HG03469 (cell line): ENCODE data around the gene DIP2B.
"Not testable (repeated sequence)": the region's sequence is repeated elsewhere in the genome, so short reads cannot be mapped to it uniquely, and the experiment has no call there.

Source experiments
- ATAC-seq: cut with Tn5 transposase; IDR thresholded peaks from one replicate; pipeline ENCODE4 v1.9.1; 2021; ENCODE audit warnings: mild to moderate bottlenecking, moderate library complexity, moderate number of reproducible peaks; ENCODE audit not compliant: unreplicated experiment

Gene DIP2B

DNA sequence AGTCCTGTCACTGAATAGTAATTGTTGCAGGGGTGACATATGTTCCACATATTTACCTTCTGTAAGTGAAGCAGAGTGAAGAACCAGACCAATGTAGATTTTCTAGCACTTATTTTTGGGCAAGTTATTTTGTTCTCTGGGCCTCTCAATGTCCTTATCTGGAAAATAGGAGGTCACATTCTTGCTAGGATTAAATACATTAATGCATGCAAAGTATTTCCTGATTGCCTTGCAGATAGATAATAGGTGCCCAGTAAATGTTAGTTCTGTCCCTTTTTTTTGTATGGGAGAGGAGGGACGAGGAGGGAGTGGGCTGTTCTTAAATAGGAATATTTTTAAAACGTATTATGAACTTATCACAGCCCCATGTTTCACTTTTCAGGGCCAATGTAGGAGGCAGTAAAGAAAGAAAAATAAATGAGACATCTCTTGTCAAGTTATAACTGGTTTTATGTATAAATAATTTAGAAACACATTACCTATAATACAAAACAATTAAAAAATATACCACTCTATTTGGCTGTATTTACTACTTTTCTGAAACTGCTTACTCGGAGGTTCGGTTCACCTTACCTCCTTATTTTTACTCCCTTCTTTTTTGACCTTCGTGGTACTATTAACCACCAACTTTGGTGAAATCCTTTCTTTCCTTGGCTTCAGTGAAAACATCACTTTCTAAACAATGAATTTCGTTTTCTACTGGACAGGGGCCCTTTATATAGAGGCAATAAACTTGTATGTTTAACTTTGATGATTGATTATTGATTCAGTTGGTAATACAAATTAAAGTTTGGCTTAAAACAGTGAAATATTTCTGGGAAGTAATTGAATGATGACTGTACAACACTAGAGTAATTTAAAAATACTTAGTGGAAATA is 41.9 kb downstream of the DIP2B start:
- no peak for ATAC-seq

DNA sequence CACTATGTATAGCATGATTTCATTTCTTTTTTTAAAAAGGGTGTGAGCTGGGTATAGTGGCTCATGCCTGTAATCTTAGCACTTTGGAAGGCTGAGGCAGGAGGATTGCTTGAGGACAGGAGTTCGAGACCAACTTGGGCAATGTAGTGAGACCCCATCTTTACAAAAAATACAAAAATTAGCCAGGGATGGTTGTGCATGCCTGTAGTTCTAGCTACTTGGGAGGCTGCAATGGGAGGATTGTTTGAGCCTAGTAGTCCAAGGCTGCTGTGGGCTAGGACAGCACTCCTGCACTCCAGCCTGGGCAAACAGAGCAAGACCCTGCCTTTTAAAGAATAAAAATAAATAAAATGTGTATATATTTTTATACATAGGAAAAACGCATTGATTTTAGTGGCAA is 43.0 kb downstream of the DIP2B start:
- ATAC-seq: no peak

DNA sequence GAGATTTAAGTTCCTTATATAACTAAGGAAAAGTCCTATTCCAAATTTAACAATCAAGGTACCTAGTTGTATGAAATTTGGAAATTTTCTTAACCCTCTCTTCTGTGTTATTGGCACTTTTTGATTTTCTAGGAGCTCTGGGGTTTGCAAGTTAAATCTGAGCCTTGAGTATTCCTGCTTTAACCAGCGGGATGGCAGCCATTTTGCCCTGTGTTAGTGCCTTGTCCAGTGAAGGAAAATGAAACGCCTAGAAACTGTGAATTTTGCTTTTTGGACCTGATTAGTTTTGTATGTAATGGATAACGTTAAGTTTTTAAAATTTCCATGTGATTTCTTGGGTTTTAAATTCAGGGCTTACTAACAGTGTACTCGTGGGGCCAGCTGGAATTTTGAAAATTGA is 45.1 kb downstream of the DIP2B start:
- no peak for ATAC-seq

DNA sequence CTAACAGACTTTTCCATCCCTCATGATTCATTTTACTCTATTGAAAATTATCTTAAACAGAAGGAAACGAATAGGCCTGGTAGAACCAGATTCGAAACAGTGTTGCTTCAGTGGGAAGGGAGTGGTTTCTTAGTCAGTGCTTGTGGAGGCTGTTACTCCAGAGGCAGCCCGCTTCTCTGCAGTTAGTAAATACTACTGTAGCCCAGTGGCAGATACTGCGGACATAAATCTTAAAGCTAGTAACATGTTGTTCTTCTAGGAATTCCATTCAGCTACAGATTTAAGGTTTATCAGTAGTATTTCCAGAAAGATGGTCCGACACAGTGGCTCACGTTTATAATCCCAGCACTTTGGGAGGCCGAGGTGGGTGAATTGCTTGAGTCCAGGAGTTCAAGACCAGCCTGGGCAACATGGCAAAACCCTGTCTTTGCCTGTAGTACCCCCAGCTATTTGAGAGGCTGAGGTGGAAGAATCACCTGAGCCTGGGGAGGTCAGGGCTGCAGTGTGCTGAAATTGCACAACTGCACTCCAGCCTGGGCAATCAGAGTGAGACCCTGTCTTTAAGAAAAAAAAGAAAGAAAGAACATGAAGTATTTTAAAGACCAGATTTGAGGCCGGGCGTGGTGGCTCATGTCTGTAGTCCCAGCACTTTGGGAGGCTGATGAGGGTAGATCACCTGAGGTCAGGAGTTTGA is 45.9 kb downstream of the DIP2B start:
- no peak for ATAC-seq

DNA sequence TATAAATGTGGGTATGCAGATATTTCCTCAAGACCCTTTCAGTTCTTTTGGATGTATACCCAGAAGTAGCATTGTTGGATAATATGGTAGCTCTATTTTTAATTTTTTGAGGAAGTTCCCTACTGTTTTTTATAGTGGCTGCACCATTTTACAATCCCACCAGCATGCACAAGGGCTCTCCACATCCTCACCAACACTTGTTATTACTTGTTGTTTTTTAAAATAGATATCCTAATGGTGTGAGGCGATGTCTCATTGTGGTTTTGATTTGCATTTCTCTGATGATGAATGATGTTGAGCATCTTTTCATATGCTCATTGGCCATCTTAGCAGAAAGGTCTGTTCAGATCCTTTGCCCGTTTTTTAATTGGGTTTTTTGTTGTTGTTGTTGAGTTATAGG is 47.1 kb downstream of the DIP2B start:
- no peak for ATAC-seq

DNA sequence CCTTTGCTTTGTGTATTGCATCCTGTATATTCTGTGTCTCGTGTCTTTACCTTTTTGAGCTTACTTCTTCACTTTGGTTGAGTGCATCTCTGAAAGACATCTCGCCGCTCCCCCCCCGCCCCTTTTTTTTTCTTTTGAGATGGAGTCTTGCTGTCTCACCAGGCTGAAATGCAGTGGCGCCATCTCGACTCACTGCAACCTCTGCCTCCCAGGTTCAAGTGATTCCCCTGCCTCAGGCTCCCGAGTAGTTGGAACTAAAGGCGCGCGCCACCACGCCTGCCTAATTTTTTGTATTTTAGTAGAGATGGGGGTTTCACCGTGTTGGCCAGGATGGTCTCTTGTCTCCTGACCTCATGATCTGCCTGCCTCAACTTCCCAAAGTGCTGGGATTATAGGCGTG is 49.9 kb downstream of the DIP2B start:
- no peak for ATAC-seq

DNA sequence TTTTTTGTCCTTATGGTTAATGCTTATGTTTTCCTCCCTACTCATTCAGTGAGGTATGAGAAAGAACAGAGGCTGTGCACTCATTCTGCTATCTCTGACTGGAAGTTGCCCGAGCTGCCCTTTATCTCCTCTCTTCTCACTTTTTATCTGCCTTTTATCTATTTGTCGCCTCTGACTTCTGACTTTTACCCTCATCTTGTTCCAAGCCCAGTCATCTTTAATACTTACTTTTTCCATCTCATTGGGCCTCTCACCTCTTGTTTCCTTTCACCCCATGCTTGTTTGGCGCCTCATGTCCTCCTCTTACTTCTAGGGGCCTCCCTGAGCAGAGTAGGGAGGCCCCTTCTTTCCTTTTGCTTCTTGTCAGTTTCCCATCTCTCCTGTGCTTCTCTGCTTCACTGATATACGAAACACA is 50.7 kb downstream of the DIP2B start:
- ATAC-seq: no peak

DNA sequence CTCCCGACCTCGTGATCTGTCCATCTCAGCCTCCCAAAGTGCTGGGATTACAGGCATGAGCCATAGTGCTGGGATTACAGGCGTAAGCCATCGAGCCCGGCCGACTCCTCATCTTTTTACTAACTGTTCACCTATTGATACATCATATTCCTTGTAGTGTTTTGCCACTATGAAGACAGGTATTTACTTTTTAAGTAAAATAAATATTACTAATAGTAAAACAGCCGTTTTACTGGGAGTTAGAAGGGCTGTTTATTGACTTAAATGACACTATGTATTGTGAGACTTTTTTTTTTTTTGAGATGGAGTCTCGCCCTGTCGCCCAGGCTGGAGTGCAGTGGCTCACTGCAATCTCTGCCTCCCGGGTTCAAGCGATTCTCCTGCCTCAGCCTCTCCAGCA is 51.5 kb downstream of the DIP2B start:
- ATAC-seq: no peak

DNA sequence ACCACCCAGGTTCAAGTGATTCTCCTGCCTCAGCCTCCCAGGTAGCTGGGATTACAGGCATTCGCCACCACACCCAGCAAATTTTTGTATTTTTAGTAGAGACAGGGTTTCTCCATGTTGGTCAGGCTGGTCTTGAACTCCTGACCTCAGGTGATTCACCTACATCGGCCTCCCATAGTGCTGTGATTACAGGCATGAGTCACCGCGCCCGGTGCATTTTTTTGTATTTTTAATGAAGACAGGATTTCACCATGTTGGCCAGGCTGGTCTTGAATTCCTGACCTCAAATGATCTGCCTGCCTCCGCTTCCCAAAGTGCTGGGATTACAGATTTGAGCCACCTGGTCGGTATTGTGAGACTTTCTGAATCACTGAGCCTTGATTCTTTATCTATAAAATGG is 52.0 kb downstream of the DIP2B start:
- not testable (repeated sequence) for ATAC-seq

DNA sequence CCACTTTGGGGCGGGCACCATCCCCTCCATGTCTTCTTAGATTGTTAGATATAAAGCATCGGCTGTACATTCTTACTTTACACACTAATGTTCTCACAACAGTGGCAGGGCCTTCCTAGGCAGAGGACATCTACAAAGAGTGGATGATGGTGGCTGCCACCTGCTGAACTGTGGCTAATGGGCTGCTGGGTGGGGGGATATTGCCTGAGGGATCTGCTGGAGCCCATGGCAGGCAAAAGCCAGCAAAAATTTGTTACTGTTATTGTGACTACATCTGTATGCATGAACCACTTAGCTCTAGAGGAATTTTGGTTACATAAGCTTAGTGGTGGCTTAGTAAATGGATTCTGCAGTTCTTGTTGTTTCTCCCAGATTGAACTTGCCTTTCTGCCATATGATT is 52.6 kb downstream of the DIP2B start:
- ATAC-seq: no peak

DNA sequence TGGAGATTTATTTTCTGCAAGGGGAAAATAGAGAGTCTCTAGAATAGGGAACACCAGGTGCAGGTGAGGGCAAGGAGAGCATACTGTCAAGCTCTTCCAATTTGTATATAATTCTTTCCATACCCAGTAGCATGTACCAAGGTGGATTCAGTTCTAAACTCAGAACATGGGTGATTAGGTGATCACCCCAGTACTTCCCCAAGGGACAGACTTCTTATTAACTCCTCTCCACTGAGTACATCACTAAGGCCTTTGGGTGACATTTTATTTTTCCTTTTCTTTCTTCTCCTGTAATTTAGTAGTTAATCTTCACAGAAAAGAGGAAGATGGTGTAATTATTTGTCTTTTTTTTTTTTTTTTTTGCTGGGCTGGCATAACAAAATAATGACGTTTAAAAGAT is 54.2 kb downstream of the DIP2B start:
- ATAC-seq: no peak

DNA sequence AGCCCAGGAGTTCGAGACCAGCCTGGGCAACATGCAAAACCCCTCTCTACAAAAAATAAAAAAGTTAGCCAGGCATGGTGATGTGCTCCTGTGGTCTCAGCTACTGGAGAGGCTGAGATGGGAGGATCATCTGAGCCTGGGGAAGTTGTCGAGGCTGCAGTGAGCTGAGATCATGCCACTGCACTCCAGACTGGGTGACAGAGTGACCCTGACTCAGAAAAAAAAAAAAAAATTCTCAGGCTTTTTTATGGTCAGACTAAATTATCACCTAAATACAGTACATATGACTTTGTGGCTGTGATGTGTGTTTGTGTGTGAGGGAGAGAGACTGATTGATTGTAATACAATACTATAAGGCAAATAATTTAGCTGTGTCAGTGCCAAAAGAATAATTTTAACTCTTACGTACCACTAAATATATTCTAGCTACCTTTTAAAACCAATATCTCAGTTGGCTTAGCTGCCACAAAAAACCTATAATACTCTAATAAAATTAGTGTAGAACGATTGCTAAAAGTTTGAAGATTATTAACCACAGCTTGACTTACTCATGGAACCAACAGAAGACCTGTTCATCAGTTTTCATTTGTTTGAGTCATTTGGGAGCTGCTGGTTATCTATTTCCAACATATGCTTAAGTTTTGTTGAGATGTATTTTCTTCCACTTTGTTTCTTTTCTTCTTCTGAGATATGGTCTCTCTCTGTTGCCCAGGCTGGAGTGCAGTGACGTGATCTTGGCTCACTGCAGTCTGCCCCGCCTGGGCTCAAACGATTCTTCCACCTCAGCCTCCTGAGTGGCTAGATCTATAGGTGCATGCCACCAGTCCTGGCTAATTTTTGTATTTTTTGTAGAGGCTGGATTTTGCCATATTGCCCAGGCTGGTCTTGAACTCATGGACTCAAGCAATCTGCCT is 58.0 kb downstream of the DIP2B start:
- no peak for ATAC-seq

DNA sequence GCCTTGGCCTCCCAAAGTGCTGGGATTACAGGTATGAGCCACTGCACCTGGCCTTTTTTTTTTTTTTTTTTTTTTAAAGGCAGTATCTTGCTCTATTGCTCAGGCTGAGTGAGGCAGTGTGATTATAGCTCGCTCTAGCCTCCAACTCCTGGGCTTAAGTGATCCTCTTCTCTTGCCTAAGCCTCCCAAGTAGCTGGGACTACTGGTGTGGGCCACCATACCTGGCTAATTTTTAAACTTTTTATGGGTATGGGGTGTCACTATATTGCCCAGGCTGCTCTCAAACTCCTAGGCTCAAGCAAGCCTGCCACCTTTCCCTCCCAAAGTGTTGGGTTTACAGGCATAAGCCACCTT is 58.6 kb downstream of the DIP2B start:
- ATAC-seq: no peak

DNA sequence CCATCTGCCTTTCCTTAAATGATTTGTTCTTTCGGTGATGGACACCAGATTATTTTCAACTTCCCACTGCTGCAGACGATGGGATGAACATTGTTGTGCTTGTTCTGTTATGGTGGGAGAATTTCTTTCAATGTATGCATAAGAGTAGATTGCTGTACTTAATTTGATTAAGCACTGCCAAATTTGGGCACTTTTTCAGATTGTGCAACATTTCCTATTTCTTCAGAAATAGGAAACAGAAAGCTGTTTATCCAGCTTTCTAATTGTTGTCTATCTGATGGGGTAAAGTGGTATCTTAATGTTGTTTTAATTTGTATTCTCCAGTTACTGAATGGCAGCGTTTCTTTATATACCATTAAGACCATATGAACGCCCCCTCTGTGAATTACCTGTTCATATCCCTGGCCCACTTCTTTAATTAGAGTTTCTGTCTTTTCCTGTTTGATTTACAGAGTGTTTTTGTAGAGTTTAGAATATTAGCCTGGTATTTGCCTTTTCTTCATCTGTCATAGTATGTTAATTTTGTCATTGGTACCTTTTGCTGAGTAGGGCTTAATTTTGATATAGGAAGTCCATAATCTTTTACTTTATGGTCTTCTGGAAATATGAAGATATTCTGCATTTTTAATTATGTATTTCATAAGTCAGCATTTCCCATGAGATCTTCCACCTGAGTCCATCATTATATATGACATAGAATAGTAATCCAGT is 59.6 kb downstream of the DIP2B start:
- no peak for ATAC-seq

DNA sequence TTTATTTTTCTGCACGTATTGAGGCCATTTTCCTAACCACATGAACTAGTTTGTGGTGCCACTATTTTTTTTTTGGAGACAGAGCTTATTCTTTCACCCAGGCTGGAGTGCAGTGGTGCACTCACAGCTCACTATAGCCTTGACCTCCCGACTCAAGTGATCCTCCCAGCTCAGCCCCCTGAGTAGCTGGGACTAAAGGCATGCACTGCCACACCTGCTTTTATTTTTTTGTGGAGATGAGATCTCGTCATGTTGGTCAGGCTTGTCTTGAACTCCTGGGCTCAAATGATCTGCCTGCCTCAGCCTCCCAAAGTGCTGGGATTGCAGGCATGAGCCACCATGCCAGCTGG is 60.1 kb downstream of the DIP2B start:
- ATAC-seq: no peak

DNA sequence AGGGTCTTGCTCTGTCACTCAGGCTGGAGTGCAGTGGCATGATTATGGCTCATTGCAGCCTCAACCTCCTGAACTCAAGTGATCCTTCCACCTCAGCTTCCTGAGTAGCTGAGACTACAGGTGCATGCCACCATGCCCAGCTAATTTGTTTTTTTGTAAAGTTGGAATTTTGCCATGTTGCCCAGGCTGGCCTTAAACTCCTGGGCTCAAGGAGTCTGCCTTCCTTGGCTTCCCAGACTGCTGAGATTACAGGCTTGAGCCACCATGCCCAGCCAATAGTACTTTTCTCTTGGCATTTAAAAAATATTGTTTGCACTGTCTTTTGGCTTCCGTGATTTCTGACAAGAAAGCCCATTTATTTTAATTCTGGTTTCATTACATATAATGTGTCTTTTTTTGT is 61.3 kb downstream of the DIP2B start:
- no peak for ATAC-seq

DNA sequence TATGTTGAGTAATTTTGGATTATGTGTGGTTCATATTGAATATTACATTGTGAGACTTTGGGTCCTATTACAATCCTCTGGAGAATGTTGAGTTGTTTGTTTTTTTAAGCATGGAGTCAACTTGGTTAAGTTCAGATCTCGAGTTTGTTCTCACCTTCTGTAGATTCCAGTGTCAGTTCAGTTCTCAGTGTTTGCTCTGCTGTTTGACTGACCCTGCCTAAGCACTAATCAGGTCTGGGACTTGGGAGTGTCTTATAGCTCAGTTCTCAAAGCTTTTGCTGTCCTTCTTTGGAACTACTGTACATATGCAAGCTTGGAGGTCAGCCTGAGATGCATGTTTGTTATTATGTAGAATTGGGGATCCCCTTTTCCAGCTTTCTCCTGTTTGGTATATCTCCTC is 63.1 kb downstream of the DIP2B start:
- ATAC-seq: no peak

DNA sequence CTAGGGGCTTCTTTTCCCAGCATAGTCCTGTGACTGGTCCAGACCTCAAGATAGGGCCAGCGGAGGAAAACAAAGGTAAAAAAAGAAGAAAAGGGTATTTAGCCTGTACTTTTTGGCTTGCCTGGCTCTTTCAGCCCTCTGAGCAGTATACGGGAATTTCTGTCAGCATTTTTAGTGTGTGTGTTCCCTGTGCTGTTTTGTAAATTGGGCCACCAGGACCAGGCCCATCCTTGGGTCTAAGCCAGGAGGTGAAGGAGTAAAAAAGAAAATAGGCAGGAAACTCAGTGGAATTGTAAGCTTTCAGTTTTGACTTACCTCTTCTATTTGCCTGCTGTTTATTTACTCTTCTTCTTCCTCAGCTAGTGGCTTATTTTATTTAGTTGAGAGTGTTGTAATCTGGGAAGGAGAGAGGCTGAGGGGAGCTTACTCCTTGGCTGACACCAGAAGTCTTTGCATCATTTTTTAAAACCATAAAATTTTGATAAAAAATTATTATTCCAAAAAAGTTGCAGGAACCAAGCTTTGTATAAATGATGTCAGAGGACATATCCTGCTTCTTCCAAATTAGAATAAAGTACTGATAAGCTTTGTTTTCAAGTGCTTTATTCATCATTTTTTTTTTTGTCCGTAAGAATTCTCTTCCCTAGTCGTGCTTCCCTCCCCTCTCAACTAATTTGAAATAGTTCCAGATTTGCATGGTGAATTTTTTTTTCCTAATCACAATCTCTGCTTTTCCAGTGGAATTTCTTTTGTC is 63.7 kb downstream of the DIP2B start:
- ATAC-seq: no peak

DNA sequence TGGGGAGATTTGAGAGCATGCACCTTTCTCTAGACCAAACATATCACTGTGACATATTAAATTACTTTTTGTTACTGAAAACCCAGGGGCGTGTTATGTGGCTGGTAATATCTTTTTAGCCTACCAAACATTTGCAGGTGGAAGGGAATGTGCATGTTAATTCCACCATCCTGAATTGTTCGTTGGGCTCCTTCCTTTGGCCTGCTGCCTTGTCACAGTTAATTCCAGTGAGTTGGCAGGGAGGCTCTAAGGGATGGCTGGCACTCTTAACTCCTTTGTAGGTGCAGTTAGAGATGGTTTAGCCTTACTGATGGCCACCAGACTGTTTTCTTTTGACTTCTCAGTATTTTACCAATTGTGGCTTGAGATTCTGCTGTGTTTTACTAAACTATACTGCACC is 64.5 kb downstream of the DIP2B start:
- ATAC-seq: no peak

DNA sequence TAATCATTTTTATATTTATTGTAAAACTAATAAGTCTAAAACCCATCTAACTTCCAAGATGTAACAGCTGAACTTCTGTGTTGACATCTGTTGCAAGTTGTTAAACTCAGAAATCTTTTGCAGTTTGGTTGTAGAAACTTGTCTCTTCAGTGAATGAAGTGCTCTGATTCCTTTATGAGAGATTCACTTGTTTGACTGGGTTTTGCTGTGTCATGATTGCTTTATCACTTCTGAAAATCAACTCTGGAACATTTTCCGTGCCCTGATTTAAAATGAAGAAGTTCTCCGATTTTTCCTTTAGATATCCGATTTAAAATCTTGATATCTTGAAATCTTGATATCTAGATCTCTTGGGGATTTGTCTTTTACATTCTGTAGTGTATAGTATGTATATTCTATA is 65.1 kb downstream of the DIP2B start:
- no peak for ATAC-seq
